Lung microvascular endothelial cell (primary cell): ENCODE results near the gene NLRP9. TPM values are rescaled to one million over a fixed set of nuclear protein-coding genes. Genes with fewer than 3 reads are reported as not detected.

Experiments used
- DNase-seq, 2 donors: peaks; one replicate each; pipeline versions ENCODE4 v3.0.0 to v3.0.0-alpha.2; 2010; ENCODE audit warnings: low read depth in 2 of 2
- total RNA-seq: library from RNA; depleted of rRNA; stranded (reverse); fragments of >200 nt; gene quantifications from 2 replicates; pipeline ENCODE4 v1.2.1, GENCODE V29; 2014

Gene NLRP9
- total RNA-seq, 1 donor from 2014 or later, result not detected

DNA sequence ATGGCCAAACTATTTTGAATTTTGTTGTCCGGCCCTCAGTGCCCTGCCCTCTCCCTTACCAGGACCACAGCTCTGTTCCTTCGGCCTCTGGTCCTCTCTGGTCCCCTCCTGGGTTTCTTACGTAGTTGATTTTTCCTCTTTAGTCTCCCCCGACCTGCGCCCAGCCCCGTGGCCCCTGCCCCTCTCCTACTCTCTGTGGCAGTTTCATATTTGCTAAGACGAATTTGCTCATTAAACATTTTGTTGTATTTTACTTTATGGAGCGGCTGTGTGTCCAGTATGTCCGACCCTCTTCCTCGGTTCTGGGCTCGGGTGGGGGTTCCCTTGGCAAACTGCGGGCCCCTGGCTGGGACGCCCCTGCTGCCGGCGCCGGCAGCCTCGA lies 63.8 kb downstream of the NLRP9 start:
- DNase-seq, result no peak

- no peak for DNase-seq
These were observed 64.3 kb downstream of the NLRP9 start for GRCh38 chr19:55673889-55674288.

GRCh38 chr19:55673465-55673864 lies 64.7 kb downstream of the NLRP9 start:
- DNase-seq, result no peak

DNA sequence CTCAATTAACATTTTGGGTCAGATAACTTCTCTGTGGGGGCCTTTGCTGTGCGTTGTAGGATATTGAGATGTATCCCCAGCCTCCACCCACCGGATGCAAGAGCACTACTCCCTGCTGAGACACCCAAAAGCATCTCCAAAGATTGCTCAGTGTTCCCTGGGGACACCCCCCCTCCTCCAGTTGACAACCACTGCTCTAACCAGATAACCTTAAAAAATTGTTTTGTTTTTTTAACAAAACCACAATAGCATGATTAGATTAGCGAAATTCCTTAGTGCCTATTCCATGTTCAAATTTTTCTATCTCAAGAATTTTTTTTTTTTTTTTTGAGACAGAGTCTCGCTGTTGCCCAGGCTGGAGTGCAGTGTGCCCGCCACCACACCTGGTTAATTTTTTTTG lies 65.8 kb downstream of the NLRP9 start:
- DNase-seq, result no peak

DNA sequence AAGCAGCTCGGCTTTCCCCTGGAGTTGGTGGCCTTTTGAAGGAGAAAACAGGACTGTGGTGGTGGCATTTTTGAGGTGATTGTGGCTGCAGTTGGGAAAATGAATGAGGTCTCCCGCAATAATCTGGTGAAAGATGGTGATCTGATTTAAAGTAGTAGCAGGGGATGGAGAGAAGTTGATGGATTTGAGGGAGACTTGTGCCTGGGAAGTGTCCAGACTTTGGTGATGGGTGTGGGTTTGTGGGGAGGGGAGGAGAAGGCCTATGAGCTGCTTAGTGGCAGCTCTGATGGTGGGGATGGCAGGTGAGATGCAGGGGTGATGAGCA lies 67.2 kb downstream of the NLRP9 start:
- DNase-seq, result no peak

DNA sequence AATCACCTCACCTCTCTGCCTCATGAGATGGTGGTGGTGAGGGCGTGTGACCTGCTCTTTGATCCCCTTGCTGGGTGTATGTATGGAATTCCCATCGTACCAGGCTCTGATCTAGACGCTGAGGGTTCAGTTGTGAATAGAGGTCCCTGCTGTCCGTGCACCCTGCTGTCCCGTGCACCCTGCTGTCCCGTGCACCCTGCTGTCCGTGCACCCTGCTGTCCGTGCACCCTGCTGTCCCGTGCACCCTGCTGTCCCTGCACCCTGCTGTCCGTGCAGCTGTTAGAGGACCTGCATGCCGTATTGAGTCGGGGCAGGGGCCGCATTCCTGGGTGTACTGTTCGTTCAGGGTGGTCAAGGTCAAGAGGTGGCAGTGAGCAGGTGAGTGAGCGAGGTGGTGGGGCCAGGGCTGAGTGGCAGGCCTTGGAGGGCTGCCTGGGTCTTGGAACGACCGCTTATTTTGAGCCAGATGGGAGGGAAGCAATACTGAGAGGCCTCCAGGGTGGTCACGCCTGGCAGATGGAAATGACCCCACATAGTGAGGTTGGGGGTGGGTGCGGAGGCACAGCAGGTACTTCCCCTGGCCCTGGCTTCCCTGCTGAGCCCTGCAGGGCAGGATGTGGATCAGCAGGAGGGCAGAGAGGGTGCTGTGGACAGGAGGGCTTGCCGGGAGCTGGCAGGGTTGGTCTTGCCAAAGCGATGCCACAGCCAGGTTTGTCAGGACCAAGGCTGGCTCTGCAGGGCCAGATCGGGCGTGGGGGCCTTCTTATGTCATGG lies 67.7 kb downstream of the NLRP9 start:
- DNase-seq, result peak; percentile 44 to 49

- DNase-seq, result no peak
These were observed 68.6 kb downstream of the NLRP9 start for GRCh38 chr19:55669418-55670279.

GRCh38 chr19:55668603-55669348 lies 69.4 kb downstream of the NLRP9 start:
- DNase-seq, result no peak

- no peak for DNase-seq
These were observed 70.2 kb downstream of the NLRP9 start for GRCh38 chr19:55667958-55668357.

GRCh38 chr19:55667511-55667910 lies 70.7 kb downstream of the NLRP9 start:
- DNase-seq, result no peak

- no peak for DNase-seq
These were observed 71.2 kb downstream of the NLRP9 start for GRCh38 chr19:55667006-55667381.

- no peak for DNase-seq
These were observed 71.7 kb downstream of the NLRP9 start for GRCh38 chr19:55666343-55667005.

DNA sequence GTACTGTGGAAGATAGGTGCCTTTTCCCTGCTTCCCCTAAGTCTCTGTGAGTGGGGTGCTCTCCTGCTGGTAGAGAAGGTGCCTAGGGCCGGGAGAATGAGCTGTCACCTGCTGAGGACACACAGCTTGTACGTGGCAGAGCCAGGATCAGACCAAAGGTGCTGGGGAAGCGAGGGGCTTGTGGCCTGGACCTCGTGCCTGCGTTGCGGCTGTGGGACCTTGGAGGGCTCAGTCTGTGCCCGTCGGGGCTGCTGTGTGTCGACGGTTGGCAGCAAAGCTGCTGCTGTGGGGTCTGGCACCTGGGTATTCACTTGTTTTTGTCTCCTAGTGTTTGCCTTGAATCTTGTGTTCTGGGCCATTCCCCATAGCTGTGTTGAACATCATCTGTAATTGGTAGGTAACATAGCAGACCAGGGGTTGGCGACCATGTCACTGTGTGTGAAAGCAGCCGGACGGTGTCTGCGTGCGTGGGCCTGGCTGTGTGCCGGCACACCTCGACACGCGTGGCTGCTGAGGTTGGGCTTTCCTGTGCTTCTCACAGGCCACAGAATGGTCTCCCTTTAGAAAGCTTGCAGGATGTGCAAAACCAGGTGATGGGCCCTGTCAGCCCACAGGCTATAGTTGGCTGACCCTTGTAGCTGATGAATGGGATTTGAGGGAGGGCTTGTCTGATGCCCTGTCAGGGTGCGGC lies 74.2 kb downstream of the NLRP9 start:
- no peak for DNase-seq

DNA sequence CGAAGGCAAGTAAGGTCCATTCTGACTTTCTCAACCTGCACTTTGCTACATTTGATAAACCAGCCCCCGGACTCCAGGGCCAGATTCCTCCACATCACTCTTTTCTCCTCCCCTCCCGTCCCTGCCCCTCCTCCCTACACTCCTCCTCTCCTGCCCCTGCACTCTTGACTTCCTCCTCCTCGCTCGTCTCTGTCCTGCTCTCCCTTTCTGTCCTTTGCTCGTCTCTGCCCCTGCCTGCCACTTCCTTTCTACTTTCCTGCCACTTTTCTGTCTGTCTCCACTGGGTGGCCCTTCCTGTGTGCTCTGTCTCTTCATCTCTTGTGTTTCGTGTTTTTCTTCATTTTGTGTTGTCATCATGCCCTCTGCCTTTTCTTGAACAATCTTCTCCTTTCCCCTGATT lies 76.4 kb downstream of the NLRP9 start:
- DNase-seq, result no peak

DNA sequence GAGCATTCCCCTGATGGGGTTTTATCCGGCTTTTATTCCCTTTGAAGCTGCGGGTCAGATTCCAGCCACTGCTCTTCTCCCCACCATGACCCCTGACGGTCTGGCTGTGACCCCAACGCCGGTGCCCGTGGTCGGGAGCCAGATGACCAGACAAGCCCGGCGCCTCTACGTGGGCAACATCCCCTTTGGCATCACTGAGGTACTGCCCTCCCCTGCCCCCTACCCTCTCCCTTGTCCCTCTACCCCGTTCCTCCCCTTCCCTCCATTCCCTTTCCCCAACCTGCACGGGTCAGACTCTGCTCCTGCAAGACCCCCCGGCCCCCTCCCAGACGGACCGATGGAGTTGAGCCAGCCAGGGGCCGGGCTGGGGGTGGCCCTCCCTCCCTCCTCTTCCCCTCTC lies 77.2 kb downstream of the NLRP9 start:
- no peak for DNase-seq

DNA sequence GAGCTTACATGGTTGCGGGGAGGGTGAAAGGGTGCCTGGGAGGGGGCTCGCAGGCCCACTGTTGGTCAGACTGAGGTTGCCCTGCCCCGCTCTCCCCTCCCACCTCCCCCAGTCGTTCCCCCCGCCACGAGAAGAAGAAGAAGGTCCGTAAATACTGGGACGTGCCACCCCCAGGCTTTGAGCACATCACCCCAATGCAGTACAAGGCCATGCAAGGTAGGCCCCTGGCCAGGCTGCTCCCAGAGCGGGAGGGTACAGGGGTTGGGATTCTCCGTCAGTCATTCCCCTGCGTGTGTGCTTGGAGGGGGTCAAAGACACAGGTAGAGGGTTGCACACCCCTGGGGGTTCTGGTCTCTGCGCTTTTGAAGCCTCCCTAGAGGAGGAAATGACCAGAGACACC lies 77.8 kb downstream of the NLRP9 start:
- no peak for DNase-seq

DNA sequence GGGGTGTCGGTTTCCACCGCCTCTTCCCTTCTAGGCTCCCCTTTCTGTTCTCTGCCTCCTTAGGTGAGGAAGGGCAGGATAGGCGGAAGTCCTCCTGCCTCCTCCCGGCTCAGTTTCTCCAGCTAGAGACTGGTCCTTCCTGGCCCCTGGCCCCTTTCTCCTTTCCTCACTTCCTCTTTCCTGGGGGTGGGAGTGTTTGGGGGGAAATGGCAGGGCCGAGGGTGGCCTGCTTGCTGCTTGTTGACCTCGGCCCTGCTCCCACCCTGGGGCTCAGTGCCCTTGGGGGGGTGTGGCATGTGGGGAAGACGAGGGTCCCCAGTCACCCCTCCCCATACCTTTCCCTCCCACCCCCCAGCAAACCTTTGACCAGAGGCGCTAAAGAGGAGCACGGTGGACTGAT lies 78.4 kb downstream of the NLRP9 start:
- DNase-seq, result no peak

GRCh38 chr19:55658846-55659459 lies 79.2 kb downstream of the NLRP9 start:
- no peak for DNase-seq
